Articular chondrocyte of knee joint (primary cell): ENCODE results near the gene MEIS3. TPM values are rescaled to one million over a fixed set of nuclear protein-coding genes. Genes with fewer than 3 reads are reported as not detected.

Source experiments
- total RNA-seq: library from RNA; depleted of rRNA; stranded (reverse); fragments of >200 nt; gene quantifications from 2 replicates; pipeline ENCODE4 v1.2.3, GENCODE V29; 2012

The MEIS3 gene
- 18.2 and 19.2 TPM in 2 replicates for total RNA-seq

GRCh38 chr19:47419030-47419783, at the start of gene MEIS3:
MEIS3 (minus strand) TSS chr19:47419527; CDS start chr19:47419081, 446 bp downstream.

Other genes with a start within 250 kb of the MEIS3 start
- gene BBC3, start 188.3 kb downstream of the MEIS3 start, total RNA-seq: 5.9 and 6.3 TPM in 2 replicates
- gene CCDC9, start 163.0 kb downstream of the MEIS3 start, total RNA-seq: 8.8 and 9.3 TPM in 2 replicates
- 1.4 and 2.4 TPM in 2 replicates for gene INAFM1, start 144.6 kb downstream of the MEIS3 start, total RNA-seq
- under 0.01 and 0.43 TPM in 2 replicates for gene C5AR1, start 109.7 kb downstream of the MEIS3 start, total RNA-seq
- 15.4 and 22.3 TPM in 2 replicates for gene C5AR2, start 87.4 kb downstream of the MEIS3 start, total RNA-seq
- gene DHX34, start 70.2 kb downstream of the MEIS3 start, total RNA-seq: 9.4 and 10.2 TPM in 2 replicates
- gene SLC8A2, start 52.4 kb upstream of the MEIS3 start, total RNA-seq: not detected in 2 replicates
- 3.3 and 3.7 TPM in 2 replicates for gene KPTN, start 64.7 kb upstream of the MEIS3 start, total RNA-seq
- gene NAPA, start 95.5 kb upstream of the MEIS3 start, total RNA-seq: 70.5 and 81.1 TPM in 2 replicates
- gene ZNF541, start 153.6 kb upstream of the MEIS3 start, total RNA-seq: 0.11 and 0.13 TPM in 2 replicates
- gene BICRA, start 189.6 kb upstream of the MEIS3 start, total RNA-seq: 4.4 and 4.8 TPM in 2 replicates